Neural cell (in vitro differentiated cells): ENCODE data around the gene ICE2.

ENCODE experiments used
- CTCF ChIP-seq: fragments of 450-650 bp; IDR thresholded peaks from 2 replicates; pipeline ENCODE4 v1.5.1; 2014; ENCODE audit warnings: antibody characterized with exemption, mild to moderate bottlenecking, moderate library complexity; ENCODE audit not compliant: poor library complexity, severe bottlenecking
- EZH2 ChIP-seq: fragments of 200-600, 300-800 bp; shearing (Covaris generic), sonication (generic); IDR thresholded peaks from 2 replicates; pipeline ENCODE4 v1.6.1; 2014; ENCODE audit warnings: antibody characterized with exemption, low read length, borderline replicate concordance, mild to moderate bottlenecking; ENCODE audit not compliant: insufficient read depth, poor library complexity, severe bottlenecking
- POLR2AphosphoS5 ChIP-seq: IDR thresholded peaks from 2 replicates; pipeline ENCODE4 v1.6.1; 2012
- RAD21 ChIP-seq: fragments of 450-650 bp; conservative IDR thresholded peaks from 2 replicates; pipeline ENCODE4 v1.6.1; 2014; ENCODE audit warnings: antibody characterized with exemption, mild to moderate bottlenecking, moderate library complexity

GRCh38 chr15:60396958-60397771, 81.8 kb downstream of the ICE2 start:
- TF ChIP-seq CTCF (no peak), POLR2AphosphoS5 (no peak), EZH2 (no peak), RAD21 (no peak)
